Keratinocyte (primary cell): ENCODE data around the gene VARS1. TPM values are rescaled to one million over a fixed set of nuclear protein-coding genes. Genes with fewer than 3 reads are reported as not detected.

Experiments
- DNase-seq: peaks from one replicate; pipeline ENCODE4 v3.0.0-alpha.2; 2011; ENCODE audit warnings: low read depth, missing footprints, low spot score
- FAIRE-seq: peaks from 2 replicates; lab custom pipeline; 2011; peaks lifted over from hg19 to GRCh38; lab: Jason Lieb, UNC
- H2AFZ ChIP-seq: 2 replicates; pipeline ENCODE4 v1.6.0; 2012; ENCODE audit warnings: low read length, control low read depth, inconsistent platforms; ENCODE audit not compliant: control insufficient read depth
- H3K27ac ChIP-seq: 2 replicates; pipeline ENCODE4 v1.5.1; 2011; ENCODE audit warnings: low read length; ENCODE audit not compliant: control insufficient read depth, insufficient read depth
- H3K27me3 ChIP-seq: 3 replicates; pipeline ENCODE4 v1.6.0; 2011; ENCODE audit warnings: low read length; ENCODE audit not compliant: control insufficient read depth, insufficient read depth; ENCODE audit errors: extremely low read depth
- H3K36me3 ChIP-seq, 2 experiments: 2 replicates in 1 of 2; 3 replicates in 1 of 2; pipeline ENCODE4 v1.5.1; 2011; ENCODE audit warnings: low read length in 2 of 2, mild to moderate bottlenecking in 1 of 2; ENCODE audit not compliant: control insufficient read depth in 2 of 2, insufficient read depth in 2 of 2; ENCODE audit errors: extremely low read depth in 1 of 2
- H3K4me1 ChIP-seq: 3 replicates; pipeline ENCODE4 v1.5.1; 2011; ENCODE audit warnings: low read length; ENCODE audit not compliant: control insufficient read depth, insufficient read depth; ENCODE audit errors: extremely low read depth
- H3K4me2 ChIP-seq: 3 replicates; pipeline ENCODE4 v1.6.0; 2011; ENCODE audit warnings: low read depth, low read length; ENCODE audit not compliant: control insufficient read depth, insufficient read depth; ENCODE audit errors: extremely low read depth
- H3K4me3 ChIP-seq, 3 experiments: fragments of 200-600 bp in 1 of 3; sonication (generic) in 1 of 3; 2 replicates in 2 of 3; 3 replicates in 1 of 3; pipeline ENCODE4 v1.5.1; 2011 to 2016; ENCODE audit warnings: low read length in 3 of 3, mild to moderate bottlenecking in 3 of 3, control low read depth in 2 of 3, inconsistent platforms in 1 of 3, low read depth in 1 of 3, mixed read lengths in 1 of 3, mixed run types in 1 of 3, moderate library complexity in 1 of 3; ENCODE audit not compliant: control insufficient read depth in 2 of 3, insufficient read depth in 2 of 3; ENCODE audit errors: extremely low read depth in 1 of 3
- H3K79me2 ChIP-seq: 2 replicates; pipeline ENCODE4 v1.6.0; 2012; ENCODE audit warnings: low read length; ENCODE audit not compliant: control insufficient read depth, insufficient read depth
- H3K9ac ChIP-seq: 3 replicates; pipeline ENCODE4 v1.6.0; 2011; ENCODE audit warnings: low read length; ENCODE audit not compliant: control insufficient read depth, insufficient read depth; ENCODE audit errors: extremely low read depth
- H3K9me1 ChIP-seq: 3 replicates; pipeline ENCODE4 v1.6.0; 2011; ENCODE audit warnings: low read length; ENCODE audit not compliant: control insufficient read depth, insufficient read depth; ENCODE audit errors: extremely low read depth
- H3K9me3 ChIP-seq: 2 replicates; pipeline ENCODE4 v1.5.1; 2012; ENCODE audit warnings: low read depth, low read length; ENCODE audit not compliant: control insufficient read depth
- H4K20me1 ChIP-seq: 3 replicates; pipeline ENCODE4 v1.6.0; 2011; ENCODE audit warnings: low read length; ENCODE audit not compliant: control insufficient read depth, insufficient read depth; ENCODE audit errors: extremely low read depth
- CTCF ChIP-seq, 3 experiments: IDR thresholded peaks in 1 of 3; conservative IDR thresholded peaks in 1 of 3; optimal IDR thresholded peaks in 1 of 3; 2 replicates in 2 of 3; 3 replicates in 1 of 3; pipeline versions ENCODE3 to v1.5.1; 2011; ENCODE audit warnings: low read length in 3 of 3, mild to moderate bottlenecking in 3 of 3, moderate library complexity in 2 of 3, control low read depth in 1 of 3, inconsistent platforms in 1 of 3; ENCODE audit not compliant: insufficient read depth in 2 of 3; ENCODE audit errors: extremely low read depth in 1 of 3
- EZH2 ChIP-seq: IDR thresholded peaks from one replicate; pipeline ENCODE4 v1.6.1; 2012; ENCODE audit warnings: inconsistent platforms, mild to moderate bottlenecking, low read length, moderate library complexity
- dilution Hi-C: fragments of 300-500 bp; cut with MboI; formaldehyde crosslinking; loops from one replicate; pipeline ENCODE4 v1.7.0; 2020; ENCODE audit warnings: low sequenced_read_pairs; ENCODE audit not compliant: extremely low pct_ligation_motif_present
- polyA plus RNA-seq, 5 experiments: library from polyadenylated mRNA; depleted of rRNA in 3 of 5; stranded (reverse) in 3 of 5; stranded (forward) in 1 of 5; unstranded in 1 of 5; fragments of >200 nt; gene quantifications; 1 replicate in 1 of 5; 2 replicates in 3 of 5; 3 replicates in 1 of 5; pipeline versions ENCODE4 v1.2.1 to v1.2.3, GENCODE V29; 2011 to 2012; ENCODE audit warnings: missing spikeins in 2 of 5, low read depth in 1 of 5, low replicate concordance in 1 of 5

Gene VARS1
- polyA plus RNA-seq, 1 donor (not counting 4 experiments of a cell fraction or from before 2014, with no cell fraction given): 26.3 TPM

- dilution Hi-C loops: no loop called here
- TF ChIP-seq EZH2 (no peak), CTCF (optimal IDR thresholded peaks at IDR 0.05 in 1 of 3, IDR thresholded peaks at IDR 0.05 in 1 of 3, conservative IDR thresholded peaks at IDR 0.05 in 1 of 3; ENCODE audit: extremely low read depth in 1 of 3, insufficient read depth in 2 of 3, low read length in 3 of 3) (no peak)
- DNase-seq: no peak
- H3K4me1 ChIP-seq: peaks cover 15% of the 10 kb centered on the region
- peaks cover 45% of the 10 kb centered on the region for H3K79me2 ChIP-seq
- peak overlapping the region; percentile 95 for H3K4me2 ChIP-seq
- H2AFZ ChIP-seq: no peak overlapping the region
- FAIRE-seq: no peak
- peaks cover 2% of the 10 kb centered on the region for H3K9me1 ChIP-seq
- H3K4me3 ChIP-seq: peak overlapping the region; percentile 78 to 96 (median 92)
- no peaks in the 10 kb centered on the region for H3K27me3 ChIP-seq
- peaks cover 23 to 37% of the 10 kb centered on the region in 2 experiments for H3K36me3 ChIP-seq
- peak overlapping the region; percentile 99 for H3K27ac ChIP-seq
- H4K20me1 ChIP-seq: peaks cover 39% of the 10 kb centered on the region
- no peaks in the 10 kb centered on the region for H3K9me3 ChIP-seq
- H3K9ac ChIP-seq: peak overlapping the region; percentile 97
Measured at GRCh38 chr6:31837369-31838113, 42.0 kb upstream of the VARS1 start.

- dilution Hi-C loops: no loop called here
- H3K4me1 ChIP-seq: peaks cover 17% of the 10 kb centered on the region
- no peaks in the 10 kb centered on the region for H3K27me3 ChIP-seq
- H3K9me1 ChIP-seq: peaks cover 2% of the 10 kb centered on the region
- H3K36me3 ChIP-seq: peaks cover 23 to 37% of the 10 kb centered on the region in 2 experiments
- peaks cover 46% of the 10 kb centered on the region for H3K79me2 ChIP-seq
- TF ChIP-seq CTCF (optimal IDR thresholded peaks at IDR 0.05 in 1 of 3, IDR thresholded peaks at IDR 0.05 in 1 of 3, conservative IDR thresholded peaks at IDR 0.05 in 1 of 3; ENCODE audit: extremely low read depth in 1 of 3, insufficient read depth in 2 of 3, low read length in 3 of 3) (peak in 1 of 3 experiments; percentile 13), EZH2 (no peak)
- H2AFZ ChIP-seq: no peak overlapping the region
- peaks cover 39% of the 10 kb centered on the region for H4K20me1 ChIP-seq
- H3K9ac ChIP-seq: peak overlapping the region; percentile 97
- no peaks in the 10 kb centered on the region for H3K9me3 ChIP-seq
- H3K4me2 ChIP-seq: peak overlapping the region; percentile 95
- DNase-seq (no peak), FAIRE-seq (no peak)
- peak overlapping the region; percentile 78 to 96 (median 92) for H3K4me3 ChIP-seq
- peak overlapping the region; percentile 99 for H3K27ac ChIP-seq
Measured at GRCh38 chr6:31836474-31837368, 41.2 kb upstream of the VARS1 start.
